Fibroblast of pulmonary artery (primary cell): Measurements from ENCODE around the gene SLC11A1.

Experiments
- DNase-seq: peaks from one replicate; pipeline ENCODE4 v3.0.0-alpha.2; 2010; ENCODE audit warnings: low read depth
- H3K4me3 ChIP-seq: replicated peaks from 2 replicates; pipeline ENCODE4 v1.5.1; 2011; ENCODE audit warnings: low read depth, mild to moderate bottlenecking, control low read depth, low read length, moderate library complexity
- TF ChIP-seq, protein P1 (sequence below): IDR thresholded peaks from 2 replicates; pipeline ENCODE4 v1.5.1; 2011; ENCODE audit warnings: mild to moderate bottlenecking, control low read depth, low read length, inconsistent platforms; ENCODE audit errors: missing control alignments

Gene SLC11A1

GRCh38 chr2:218384975-218385374 lies 2.9 kb downstream of the SLC11A1 start:
- TF ChIP-seq, protein P1, sequence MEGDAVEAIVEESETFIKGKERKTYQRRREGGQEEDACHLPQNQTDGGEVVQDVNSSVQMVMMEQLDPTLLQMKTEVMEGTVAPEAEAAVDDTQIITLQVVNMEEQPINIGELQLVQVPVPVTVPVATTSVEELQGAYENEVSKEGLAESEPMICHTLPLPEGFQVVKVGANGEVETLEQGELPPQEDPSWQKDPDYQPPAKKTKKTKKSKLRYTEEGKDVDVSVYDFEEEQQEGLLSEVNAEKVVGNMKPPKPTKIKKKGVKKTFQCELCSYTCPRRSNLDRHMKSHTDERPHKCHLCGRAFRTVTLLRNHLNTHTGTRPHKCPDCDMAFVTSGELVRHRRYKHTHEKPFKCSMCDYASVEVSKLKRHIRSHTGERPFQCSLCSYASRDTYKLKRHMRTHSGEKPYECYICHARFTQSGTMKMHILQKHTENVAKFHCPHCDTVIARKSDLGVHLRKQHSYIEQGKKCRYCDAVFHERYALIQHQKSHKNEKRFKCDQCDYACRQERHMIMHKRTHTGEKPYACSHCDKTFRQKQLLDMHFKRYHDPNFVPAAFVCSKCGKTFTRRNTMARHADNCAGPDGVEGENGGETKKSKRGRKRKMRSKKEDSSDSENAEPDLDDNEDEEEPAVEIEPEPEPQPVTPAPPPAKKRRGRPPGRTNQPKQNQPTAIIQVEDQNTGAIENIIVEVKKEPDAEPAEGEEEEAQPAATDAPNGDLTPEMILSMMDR = no peak
- H3K4me3 ChIP-seq = no peak overlapping the region
- DNase-seq = no peak

- TF ChIP-seq, protein P1 = no peak
- DNase-seq = no peak
- H3K4me3 ChIP-seq = no peak overlapping the region
Measured at GRCh38 chr2:218386505-218387368, 4.7 kb downstream of the SLC11A1 start.

GRCh38 chr2:218387369-218388194 lies 5.5 kb downstream of the SLC11A1 start:
- TF ChIP-seq, protein P1 = no peak
- peak; percentile 86 for DNase-seq
- H3K4me3 ChIP-seq = peak overlapping the region; percentile 46

- no peak for DNase-seq
- no peak overlapping the region for H3K4me3 ChIP-seq
- TF ChIP-seq, protein P1 = no peak
Measured at GRCh38 chr2:218389333-218390150, 7.5 kb downstream of the SLC11A1 start.

GRCh38 chr2:218391202-218391601 lies 9.1 kb downstream of the SLC11A1 start:
- H3K4me3 ChIP-seq = no peak overlapping the region
- TF ChIP-seq, protein P1 = no peak
- no peak for DNase-seq

GRCh38 chr2:218392459-218392858 lies 10.4 kb downstream of the SLC11A1 start:
- H3K4me3 ChIP-seq = no peak overlapping the region
- TF ChIP-seq, protein P1 = no peak

More at GRCh38 chr2:218392459-218392858, 10.4 kb downstream of the SLC11A1 start:
- DNase-seq = no peak
